ENCODE measurements around the gene LRRC43. TPM values are rescaled to one million over a fixed set of nuclear protein-coding genes. Genes with fewer than 3 reads are reported as not detected.
"Not testable (repeated sequence)": the region's sequence is repeated elsewhere in the genome, so short reads cannot be mapped to it uniquely, and the experiment has no call there.

LRRC43 gene
- total RNA-seq, 2 donors from 2014 or later: not detected

DNA sequence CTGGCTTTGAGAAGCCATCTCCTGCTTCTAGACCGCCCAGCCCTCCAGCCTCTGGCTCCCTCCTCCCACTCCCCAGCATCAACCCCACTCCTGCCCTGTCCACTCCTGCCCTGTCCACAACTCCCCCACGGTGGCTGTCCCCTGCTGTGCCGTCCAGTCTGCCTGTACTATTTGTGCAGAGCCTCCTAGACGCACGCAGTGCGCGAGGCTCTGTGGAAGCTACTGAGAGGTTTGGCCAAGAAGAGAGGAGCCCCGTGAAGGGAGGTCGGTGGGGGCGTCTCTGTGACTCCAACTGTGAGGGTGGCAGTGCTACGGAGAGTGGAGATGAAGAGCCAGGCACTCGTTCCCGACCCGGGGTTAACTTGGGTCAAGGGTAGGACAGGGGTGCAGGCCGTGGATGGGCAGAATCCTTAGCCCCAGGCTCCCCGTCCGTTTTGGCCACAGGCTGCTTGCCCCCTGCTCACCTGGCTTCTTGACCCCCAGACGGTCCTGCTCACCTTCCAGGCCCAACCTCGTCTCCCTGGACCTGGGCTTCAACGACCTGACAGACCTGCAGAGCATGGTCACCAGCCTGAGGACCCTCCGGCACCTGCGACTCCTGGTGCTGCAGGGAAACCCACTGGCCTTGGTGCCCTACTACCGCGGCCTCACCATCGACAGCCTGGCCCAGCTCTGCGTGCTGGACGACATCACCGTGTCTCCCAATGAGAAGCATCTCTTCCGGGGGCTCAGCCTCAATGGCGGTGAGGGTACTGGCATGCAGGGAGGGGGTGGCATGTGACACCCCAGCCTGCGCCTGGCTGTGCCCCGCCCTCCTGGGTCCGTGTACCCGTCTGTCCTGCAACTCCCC, 6.9 kb downstream of the LRRC43 start:
- H3K9me3 ChIP-seq (ENCODE audit: control insufficient read depth, low read length, poor library complexity, severe bottlenecking): no peaks in the 10 kb centered on the region
- H3K4me3 Mint-ChIP-seq: no peak overlapping the region
- no peak for DNase-seq
- H3K27me3 Mint-ChIP-seq: peaks cover 14% of the 10 kb centered on the region
- no peak overlapping the region for H3K27ac Mint-ChIP-seq
- peaks cover 2% of the 10 kb centered on the region for H3K36me3 Mint-ChIP-seq (ENCODE audit: low read depth)
- no peak for ATAC-seq
- peaks cover 8% of the 10 kb centered on the region for H3K4me1 Mint-ChIP-seq

DNA sequence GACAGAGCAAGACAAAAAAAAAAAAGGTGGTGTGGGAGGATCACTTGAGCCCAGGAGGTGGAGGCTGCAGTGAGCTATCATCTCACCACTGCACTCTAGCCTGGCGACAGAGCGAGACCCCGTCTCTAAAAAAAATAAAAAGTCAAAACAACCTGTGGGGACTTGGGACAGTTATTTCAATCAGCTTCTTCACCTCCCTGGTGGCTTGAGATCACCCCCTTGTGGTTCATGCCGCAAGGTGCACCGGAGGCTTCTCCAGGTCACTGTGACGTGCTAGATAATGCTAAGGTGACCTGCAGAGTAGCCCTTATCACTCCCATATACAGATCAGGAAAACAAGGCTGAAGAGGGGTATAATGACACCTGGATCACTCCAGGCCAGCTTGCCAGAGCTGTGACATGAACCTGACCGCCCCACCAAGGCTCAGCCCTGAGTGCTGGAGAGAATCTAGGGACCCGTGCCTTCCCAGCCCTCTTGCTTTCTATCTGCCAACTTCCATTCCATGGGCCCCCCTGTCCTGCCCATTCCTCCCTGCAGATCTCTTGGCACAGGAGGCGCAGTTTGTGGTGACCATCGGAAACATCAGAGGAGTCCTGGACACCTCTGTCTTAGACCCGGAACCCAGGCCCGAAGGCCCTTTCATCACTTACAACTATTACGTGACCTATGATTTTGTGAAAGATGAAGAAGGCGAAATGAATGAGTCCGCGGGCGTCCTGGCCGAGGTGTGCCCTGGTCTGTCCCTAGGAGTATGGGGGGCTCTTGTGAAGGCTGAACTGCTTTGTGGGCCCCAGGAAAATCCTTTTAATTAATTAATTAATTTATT, 8.1 kb downstream of the LRRC43 start:
- Mint-ChIP-seq H3K4me1 (peaks cover 8% of the 10 kb centered on the region), H3K36me3 (ENCODE audit: low read depth) (peaks cover 4% of the 10 kb centered on the region), H3K4me3 (no peak overlapping the region), H3K27ac (no peak overlapping the region), H3K27me3 (peaks cover 10% of the 10 kb centered on the region)
- ATAC-seq (peak; percentile 89), DNase-seq (peak in 2 of 3 donors; percentile 31 to 51)
- H3K9me3 ChIP-seq (ENCODE audit: control insufficient read depth, low read length, poor library complexity, severe bottlenecking): no peaks in the 10 kb centered on the region

DNA sequence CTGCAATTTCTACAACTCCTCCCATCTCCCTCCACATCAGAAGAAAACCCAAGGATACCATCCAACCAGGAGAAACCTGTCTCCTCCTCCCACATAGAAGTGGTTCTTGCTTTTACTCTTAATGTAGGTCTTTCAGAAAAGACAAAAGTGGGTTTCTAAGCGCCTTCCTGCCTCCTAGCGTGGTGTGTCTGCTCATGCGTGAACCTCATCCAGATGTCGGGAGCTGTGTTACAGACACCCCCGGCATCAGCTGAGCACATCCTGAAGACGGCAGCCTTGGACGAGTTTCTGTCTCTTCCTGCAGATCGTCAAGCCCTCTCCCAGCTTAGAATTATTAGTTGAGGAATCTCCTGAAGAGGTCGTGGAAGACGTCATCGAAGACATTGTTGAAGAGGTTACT, 9.5 kb downstream of the LRRC43 start:
- Mint-ChIP-seq H3K36me3 (ENCODE audit: low read depth) (peaks cover 4% of the 10 kb centered on the region), H3K4me3 (no peak overlapping the region), H3K27me3 (peaks cover 20% of the 10 kb centered on the region), H3K27ac (no peak overlapping the region), H3K4me1 (peaks cover 8% of the 10 kb centered on the region)
- no peak for DNase-seq
- no peak for ATAC-seq
- no peaks in the 10 kb centered on the region for H3K9me3 ChIP-seq (ENCODE audit: control insufficient read depth, low read length, poor library complexity, severe bottlenecking)

DNA sequence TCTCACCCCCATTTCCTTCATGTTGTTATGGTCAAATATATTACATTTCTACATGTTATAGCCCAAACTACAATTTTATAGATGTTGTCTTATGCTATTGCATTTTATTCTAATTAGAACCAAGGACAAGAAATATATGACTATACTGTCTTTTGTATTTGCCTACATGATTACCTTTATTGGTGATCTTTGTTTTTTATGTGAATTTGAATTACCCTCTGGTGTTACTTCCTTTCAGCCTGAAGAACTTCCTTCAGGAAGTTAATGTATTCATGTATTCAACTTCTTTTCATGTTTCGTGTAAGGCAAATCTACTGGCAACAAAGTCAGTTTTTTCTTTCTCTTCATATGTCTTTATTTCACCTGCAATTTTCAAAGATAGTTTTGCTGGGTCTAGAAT, 11.9 kb downstream of the LRRC43 start:
- no peaks in the 10 kb centered on the region for H3K9me3 ChIP-seq (ENCODE audit: control insufficient read depth, low read length, poor library complexity, severe bottlenecking)
- Mint-ChIP-seq H3K4me3 (no peak overlapping the region), H3K27me3 (peaks cover 37% of the 10 kb centered on the region), H3K27ac (no peak overlapping the region), H3K36me3 (ENCODE audit: low read depth) (peaks cover 4% of the 10 kb centered on the region), H3K4me1 (peaks cover 8% of the 10 kb centered on the region)
- ATAC-seq (no peak), DNase-seq (no peak)

DNA sequence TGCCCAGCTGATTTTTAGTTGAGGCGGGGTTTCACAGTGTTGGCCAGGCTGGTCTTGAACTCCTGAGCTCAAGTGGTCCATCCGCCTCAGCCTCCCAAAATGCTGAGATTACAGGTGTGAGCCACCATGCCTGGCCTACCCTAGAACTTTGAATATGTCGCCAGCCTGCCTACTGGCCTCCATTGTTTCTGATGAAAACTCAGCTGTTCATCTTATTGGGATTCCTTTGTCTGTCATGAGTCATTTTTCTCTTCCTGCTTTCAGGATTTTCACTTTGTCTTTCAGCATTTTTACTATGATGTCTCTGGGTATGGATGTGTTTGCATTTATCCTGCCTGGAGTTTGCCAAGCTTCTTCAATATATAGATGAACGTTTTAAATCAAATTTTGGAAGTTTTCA, 12.5 kb downstream of the LRRC43 start:
- no peak overlapping the region for H3K4me3 Mint-ChIP-seq
- H3K9me3 ChIP-seq (ENCODE audit: control insufficient read depth, low read length, poor library complexity, severe bottlenecking): no peaks in the 10 kb centered on the region
- peaks cover 8% of the 10 kb centered on the region for H3K4me1 Mint-ChIP-seq
- DNase-seq (no peak), ATAC-seq (no peak)
- no peak overlapping the region for H3K27ac Mint-ChIP-seq
- H3K27me3 Mint-ChIP-seq: peaks cover 37% of the 10 kb centered on the region
- H3K36me3 Mint-ChIP-seq (ENCODE audit: low read depth): peaks cover 4% of the 10 kb centered on the region

DNA sequence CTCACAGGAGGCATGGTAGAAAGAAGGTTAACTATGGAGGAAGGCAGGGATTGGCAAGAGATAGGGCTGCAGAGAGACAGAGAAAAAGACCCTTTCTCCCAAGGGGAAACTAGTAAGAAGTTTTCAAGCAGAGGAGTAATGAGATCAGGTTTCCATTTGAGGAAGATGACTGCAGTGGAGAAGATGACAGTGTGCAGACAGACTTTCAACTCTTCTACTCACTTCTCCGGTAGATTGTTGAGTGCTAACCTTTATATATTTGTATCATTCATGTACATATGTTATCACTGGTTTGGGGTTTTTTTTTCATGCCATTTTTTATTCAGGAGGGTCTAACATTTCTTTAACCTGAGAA, 14.7 kb downstream of the LRRC43 start:
- peaks cover 2% of the 10 kb centered on the region for H3K36me3 Mint-ChIP-seq (ENCODE audit: low read depth)
- ATAC-seq (no peak), DNase-seq (no peak)
- no peak overlapping the region for H3K27ac Mint-ChIP-seq
- H3K9me3 ChIP-seq (ENCODE audit: control insufficient read depth, low read length, poor library complexity, severe bottlenecking): no peaks in the 10 kb centered on the region
- no peak overlapping the region for H3K4me3 Mint-ChIP-seq
- H3K4me1 Mint-ChIP-seq: no peaks in the 10 kb centered on the region
- peaks cover 30% of the 10 kb centered on the region for H3K27me3 Mint-ChIP-seq

DNA sequence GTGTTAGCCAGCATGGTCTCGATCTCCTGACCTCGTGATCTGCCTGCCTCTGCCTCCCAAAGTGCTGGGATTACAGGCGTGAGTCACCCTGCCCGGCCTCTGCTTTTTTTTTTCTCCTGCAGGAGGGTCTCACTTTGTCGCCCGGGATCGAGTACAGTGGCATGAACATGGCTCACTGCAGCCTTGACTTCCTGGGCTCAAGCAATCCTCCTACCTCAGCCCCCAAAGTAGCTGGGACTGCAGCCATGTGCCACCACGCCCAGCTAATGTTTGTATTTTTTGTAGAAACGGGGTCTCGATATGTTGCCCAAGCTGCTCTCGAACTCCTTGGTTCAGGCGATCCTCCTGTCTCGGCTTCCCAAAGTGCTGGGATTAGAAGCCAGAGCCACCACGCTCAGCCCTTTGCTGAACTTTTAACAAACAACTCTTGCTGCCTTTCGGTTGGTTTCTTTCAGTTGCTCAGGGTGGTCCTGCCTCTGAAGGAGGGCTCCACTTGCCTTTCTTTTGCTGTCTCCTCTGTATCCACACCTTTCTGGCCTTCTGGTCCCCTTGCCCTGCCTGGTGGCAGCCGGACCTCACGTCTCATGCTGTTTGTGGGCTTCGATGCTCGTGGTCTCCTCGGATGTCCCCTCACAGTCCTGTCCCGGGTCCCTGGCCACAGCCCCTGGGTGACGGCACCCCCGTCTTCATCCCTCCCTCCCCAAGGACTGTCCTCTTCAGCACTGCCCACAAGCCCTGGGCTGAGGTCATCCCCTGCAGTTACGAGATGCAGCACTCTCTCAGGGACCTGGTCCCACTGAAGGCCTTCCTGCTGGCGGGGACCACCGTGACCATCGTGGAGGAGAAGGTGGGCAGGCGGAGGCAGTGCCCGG, 16.8 kb downstream of the LRRC43 start:
- DNase-seq: no peak
- Mint-ChIP-seq H3K27ac (no peak overlapping the region), H3K4me3 (no peak overlapping the region), H3K27me3 (peaks cover 27% of the 10 kb centered on the region), H3K36me3 (ENCODE audit: low read depth) (peaks cover 2% of the 10 kb centered on the region), H3K4me1 (peaks cover 3% of the 10 kb centered on the region)
- no peaks in the 10 kb centered on the region for H3K9me3 ChIP-seq (ENCODE audit: control insufficient read depth, low read length, poor library complexity, severe bottlenecking)
- ATAC-seq: no peak

DNA sequence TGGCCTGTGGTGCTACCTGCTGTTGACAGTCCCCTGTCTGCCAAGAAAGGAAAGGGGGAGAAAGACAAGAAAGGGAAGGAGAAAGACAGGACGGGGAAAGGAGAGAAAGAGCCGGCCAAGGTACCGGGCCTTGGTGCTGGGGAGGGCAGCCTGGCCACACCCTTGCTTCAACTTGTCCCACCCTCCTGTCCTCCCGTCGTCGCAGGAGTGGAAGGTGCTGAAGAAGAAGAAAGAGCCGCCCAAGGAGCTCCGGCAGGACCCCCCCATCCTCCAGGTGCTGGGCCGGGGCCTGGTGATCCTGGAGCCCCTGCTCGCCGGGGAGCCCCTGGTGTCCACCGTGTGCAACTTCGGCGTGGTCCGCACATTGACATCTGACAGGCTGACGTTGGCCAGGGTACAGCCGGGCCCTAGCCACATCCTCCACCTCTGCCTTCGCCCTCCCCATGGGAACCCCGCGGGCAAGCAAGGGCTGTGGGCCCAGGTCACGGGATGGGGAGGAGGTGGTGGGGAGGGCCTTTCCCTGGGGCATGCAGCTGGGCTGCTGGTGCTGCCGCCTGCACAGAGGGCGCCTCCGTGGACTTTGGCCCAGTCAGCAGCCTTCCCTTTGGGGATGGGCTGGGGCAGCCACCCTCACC, 17.7 kb downstream of the LRRC43 start:
- Mint-ChIP-seq H3K4me3 (no peak overlapping the region), H3K36me3 (ENCODE audit: low read depth) (no peaks in the 10 kb centered on the region), H3K27ac (no peak overlapping the region), H3K27me3 (peaks cover 33% of the 10 kb centered on the region), H3K4me1 (peaks cover 10% of the 10 kb centered on the region)
- no peak for DNase-seq
- H3K9me3 ChIP-seq (ENCODE audit: control insufficient read depth, low read length, poor library complexity, severe bottlenecking): no peaks in the 10 kb centered on the region
- no peak for ATAC-seq

DNA sequence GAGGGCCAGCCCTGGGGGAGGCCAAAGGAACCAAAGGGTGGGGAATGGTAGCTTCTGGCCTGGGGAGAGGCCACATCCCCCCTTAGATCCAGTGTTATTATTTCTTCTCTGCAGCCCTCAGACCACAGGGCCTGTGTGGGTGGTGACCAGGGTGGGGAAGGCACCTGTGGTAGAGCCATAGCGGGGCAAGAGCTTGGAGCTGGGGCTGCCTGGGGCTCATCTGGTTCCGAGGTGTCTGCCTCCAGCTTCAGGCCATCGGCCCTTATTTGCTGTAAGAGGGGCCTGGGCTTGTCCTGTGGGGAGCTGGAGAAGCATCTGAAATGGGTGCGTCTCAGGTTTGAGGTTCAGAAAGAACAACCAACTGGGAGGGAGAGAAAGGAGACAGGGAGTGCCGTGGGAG, 18.5 kb downstream of the LRRC43 start:
- no peaks in the 10 kb centered on the region for H3K9me3 ChIP-seq (ENCODE audit: control insufficient read depth, low read length, poor library complexity, severe bottlenecking)
- Mint-ChIP-seq H3K4me3 (no peak overlapping the region), H3K27me3 (peaks cover 33% of the 10 kb centered on the region), H3K4me1 (peaks cover 11% of the 10 kb centered on the region), H3K27ac (no peak overlapping the region), H3K36me3 (ENCODE audit: low read depth) (no peaks in the 10 kb centered on the region)
- ATAC-seq (no peak), DNase-seq (no peak)

DNA sequence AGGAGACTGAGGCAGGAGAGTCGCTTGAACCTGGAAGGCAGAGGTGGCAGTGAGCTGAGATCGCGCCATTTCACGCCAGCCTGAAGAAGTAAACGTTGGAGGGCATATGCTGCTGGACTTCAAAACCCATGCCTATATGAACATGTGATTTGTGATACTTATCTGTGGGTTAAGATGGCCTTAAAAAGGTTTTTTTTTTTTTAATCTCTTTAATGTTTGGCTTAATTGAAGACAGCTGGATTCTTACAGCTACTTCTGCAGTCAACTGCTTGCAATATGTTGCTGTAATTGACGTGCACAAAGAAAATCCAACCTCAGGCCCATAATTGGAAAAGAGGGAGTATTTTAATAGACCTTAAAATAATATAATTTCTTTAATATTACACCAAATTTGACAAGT, 19.1 kb downstream of the LRRC43 start:
- Mint-ChIP-seq H3K4me1 (peaks cover 12% of the 10 kb centered on the region), H3K27me3 (peaks cover 27% of the 10 kb centered on the region), H3K4me3 (no peak overlapping the region), H3K36me3 (ENCODE audit: low read depth) (no peaks in the 10 kb centered on the region), H3K27ac (no peak overlapping the region)
- ATAC-seq (no peak), DNase-seq (no peak)
- no peaks in the 10 kb centered on the region for H3K9me3 ChIP-seq (ENCODE audit: control insufficient read depth, low read length, poor library complexity, severe bottlenecking)

DNA sequence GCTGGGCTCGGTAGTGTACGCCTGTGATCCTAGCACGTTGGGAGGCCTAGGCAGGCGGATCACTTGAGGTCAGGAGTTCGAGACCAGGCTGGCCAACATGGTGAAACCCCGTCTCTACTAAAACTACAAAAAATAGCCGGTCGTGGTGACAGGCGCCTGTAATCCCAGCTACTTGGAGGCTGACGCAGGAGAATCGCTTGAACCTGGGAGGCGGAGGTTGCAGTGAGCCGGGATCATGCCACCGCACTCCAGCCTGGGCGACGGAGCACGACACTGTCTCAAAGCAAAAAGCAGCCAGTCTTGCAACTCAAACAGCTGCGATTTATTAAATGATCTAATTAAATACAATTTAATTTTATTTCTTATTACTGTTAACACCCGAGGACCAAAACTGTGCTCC, 19.9 kb downstream of the LRRC43 start:
- peaks cover 12% of the 10 kb centered on the region for H3K4me1 Mint-ChIP-seq
- not testable (repeated sequence) for ATAC-seq; H3K36me3 Mint-ChIP-seq (ENCODE audit: low read depth); DNase-seq; H3K9me3 ChIP-seq (ENCODE audit: control insufficient read depth, low read length, poor library complexity, severe bottlenecking); H3K27ac Mint-ChIP-seq
- peaks cover 19% of the 10 kb centered on the region for H3K27me3 Mint-ChIP-seq
- peak overlapping the region; percentile 86 for H3K4me3 Mint-ChIP-seq

DNA sequence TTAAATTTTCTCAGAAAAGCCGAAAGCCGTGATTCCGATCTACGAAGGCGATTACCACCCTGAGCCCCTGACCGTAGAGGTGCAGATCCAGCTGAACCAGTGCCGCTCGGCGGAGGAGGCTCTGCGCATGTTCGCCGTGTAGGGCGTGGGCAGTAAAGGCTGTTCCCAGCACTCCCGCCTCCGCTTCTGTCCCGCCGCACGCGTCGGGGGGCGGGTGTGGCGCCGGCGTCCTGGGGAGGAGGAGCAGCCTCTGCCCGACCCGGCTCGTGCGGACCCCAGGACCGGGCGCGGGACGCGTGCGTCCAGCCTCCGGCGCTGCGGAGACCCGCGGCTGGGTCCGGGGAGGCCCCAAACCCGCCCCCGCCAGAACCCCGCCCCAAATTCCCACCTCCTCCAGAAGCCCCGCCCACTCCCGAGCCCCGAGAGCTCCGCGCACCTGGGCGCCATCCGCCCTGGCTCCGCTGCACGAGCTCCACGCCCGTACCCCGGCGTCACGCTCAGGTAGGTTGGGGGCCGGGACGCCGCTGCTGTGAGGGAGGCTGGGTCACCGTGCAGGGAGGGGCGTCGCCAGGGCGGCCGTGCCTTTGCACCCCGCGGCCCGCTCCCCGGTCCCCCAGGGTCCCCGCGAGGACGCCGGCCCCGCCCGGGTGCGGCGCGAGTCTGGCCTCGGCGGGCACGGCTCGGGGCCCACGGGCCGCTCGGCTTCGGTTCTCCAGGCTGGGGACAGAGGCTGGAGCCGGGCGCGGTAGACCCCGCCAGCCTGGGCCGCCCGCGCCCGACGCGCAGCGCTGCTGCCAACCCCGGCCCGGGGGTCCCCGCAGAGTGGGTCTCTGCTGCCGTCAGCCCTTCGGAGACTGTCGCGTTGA, 20.6 kb downstream of the LRRC43 start, which contains the start of gene B3GNT4:
Gene B3GNT4, plus strand, starts transcription at position 409 of the 866 bp plus-strand sequence. CDS start 910 bp downstream, outside the sequence.
- ATAC-seq (peak; percentile 73), DNase-seq (peak; percentile 42 to 65 (median 65))
- peaks cover 15% of the 10 kb centered on the region for H3K4me1 Mint-ChIP-seq
- peaks cover 12% of the 10 kb centered on the region for H3K27me3 Mint-ChIP-seq
- H3K9me3 ChIP-seq (ENCODE audit: control insufficient read depth, low read length, poor library complexity, severe bottlenecking): no peaks in the 10 kb centered on the region
- H3K27ac Mint-ChIP-seq: peak within 1 kb of the TSS; percentile 88
- H3K4me3 Mint-ChIP-seq: peak within 1 kb of the TSS; percentile 86
- H3K36me3 Mint-ChIP-seq (ENCODE audit: low read depth): peaks cover 2% of the 10 kb centered on the region

All from T-helper 17 cell (primary cell).